HG03060 (cell line): ENCODE results near the gene PCBP1.
A peak's percentile ranks its signal among the peaks of the same experiment; 100 is the strongest.
"Not testable (repeated sequence)": the region's sequence is repeated elsewhere in the genome, so short reads cannot be mapped to it uniquely, and the experiment has no call there.

Source experiments
- ATAC-seq: cut with Tn5 transposase; IDR thresholded peaks from one replicate; pipeline ENCODE4 v1.9.1; 2021; ENCODE audit warnings: low read depth, moderate number of reproducible peaks; ENCODE audit not compliant: unreplicated experiment

PCBP1 gene

GRCh38 chr2:70086838-70087701 lies at the start of gene PCBP1:
PCBP1 (plus strand) TSS chr2:70087477; CDS start chr2:70087744, 267 bp downstream.
- ATAC-seq, result no peak

- no peak for ATAC-seq
Measured at GRCh38 chr2:70039366-70039765, 47.9 kb upstream of the PCBP1 start.

GRCh38 chr2:70041663-70042062 lies 45.6 kb upstream of the PCBP1 start:
- no peak for ATAC-seq

- ATAC-seq, result no peak
Measured at GRCh38 chr2:70042246-70042645, 45.0 kb upstream of the PCBP1 start.

GRCh38 chr2:70043252-70043875 lies 43.9 kb upstream of the PCBP1 start:
- no peak for ATAC-seq

GRCh38 chr2:70044290-70045040 lies 42.8 kb upstream of the PCBP1 start:
- no peak for ATAC-seq

DNA sequence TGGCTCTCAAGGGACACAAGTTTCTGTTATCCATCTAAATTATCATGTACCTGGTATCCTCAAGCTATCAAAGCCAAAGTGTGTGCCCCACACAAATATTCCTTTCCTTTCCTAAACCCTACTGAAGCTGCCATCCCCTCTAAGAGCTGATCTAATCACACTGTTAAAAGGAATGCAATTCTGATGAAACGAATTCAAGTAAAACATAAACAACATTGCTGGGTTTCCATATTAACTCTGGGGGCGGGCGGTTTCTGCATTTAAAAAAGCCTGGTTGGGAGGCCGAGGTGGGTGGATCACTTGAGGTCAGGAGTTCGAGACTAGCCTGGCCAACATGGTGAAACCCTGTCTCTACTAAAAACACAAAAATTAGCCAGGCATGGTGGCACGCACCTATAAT lies 41.9 kb upstream of the PCBP1 start:
- ATAC-seq, result no peak

DNA sequence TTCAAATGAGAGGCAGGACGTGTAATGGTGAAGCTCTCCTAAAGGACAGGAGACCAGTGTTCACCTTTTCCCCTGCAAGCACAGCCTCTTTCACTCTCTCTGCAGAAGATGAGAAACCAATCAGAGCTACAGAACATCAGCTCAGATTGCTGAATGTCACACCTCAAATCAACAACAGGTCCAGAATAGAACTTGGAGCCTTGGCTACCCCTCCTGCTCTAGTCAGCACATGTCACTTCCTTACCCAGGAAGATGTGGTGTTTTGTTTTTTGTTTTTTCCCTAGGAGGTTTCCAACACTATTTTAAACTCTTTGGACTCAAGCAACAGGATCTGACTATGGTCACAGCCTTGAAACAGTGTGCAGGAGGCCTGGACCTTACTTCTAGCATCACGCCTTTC lies 41.3 kb upstream of the PCBP1 start:
- ATAC-seq, result no peak

GRCh38 chr2:70046534-70046933 lies 40.7 kb upstream of the PCBP1 start:
- no peak for ATAC-seq

DNA sequence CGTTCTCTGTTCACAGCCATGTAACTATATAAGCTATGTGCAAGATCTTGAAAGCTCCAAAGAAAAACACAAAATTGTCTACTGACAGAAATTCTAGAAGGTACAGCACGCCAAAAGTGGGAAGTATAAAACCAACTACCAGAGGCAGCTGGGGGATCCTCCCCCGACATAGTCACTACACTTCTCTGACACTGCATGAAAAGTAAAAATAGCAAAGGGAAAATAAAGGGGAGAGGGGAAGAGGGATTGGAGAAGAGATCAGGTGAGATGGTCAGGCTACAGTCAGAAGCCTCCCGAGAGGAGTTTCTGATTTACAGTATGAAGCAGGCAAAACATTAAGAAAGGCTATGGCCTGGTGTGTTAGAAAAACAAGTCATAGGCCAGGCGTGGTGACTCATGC lies 39.8 kb upstream of the PCBP1 start:
- no peak for ATAC-seq

- ATAC-seq, result no peak
Measured at GRCh38 chr2:70049255-70049654, 38.0 kb upstream of the PCBP1 start.

GRCh38 chr2:70050631-70051425 lies 36.4 kb upstream of the PCBP1 start:
- ATAC-seq, result no peak

DNA sequence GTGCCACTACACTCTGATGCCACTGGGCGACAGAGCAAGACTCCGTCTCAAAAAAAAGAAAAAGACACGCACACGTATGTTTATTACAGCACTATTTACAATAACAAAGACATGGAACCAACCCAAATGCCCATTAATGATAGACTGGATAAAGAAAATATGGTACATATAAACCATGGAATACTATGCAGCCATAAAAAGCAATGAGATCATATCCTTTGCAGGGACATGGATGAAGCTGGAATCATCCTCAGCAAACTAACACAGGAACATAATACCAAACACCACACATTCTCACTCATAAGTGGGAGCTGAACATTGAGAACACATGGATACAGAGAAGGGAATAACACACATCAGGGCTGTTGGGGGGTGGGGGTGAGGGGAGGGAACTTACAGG lies 32.0 kb upstream of the PCBP1 start:
- ATAC-seq, result not testable (repeated sequence)

DNA sequence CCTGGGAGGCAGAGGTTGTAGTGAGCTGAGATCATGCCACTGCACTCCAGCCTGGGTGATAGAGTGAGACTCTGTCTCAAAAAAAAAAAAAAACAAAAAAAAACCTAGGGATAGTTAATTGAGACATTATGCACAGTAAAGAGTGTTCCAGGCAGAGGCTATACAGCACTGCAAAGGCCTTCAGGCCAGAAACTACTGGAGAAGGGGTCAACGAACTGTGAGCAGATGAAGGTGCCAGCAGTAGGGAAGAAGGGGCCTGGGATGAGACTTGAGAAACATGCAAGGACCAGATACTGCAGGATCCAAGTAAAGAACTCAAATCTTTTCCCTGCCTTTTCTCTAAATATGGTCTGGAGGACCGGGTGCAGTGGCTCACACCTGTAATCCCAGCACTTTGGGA lies 26.0 kb upstream of the PCBP1 start:
- ATAC-seq, result no peak

DNA sequence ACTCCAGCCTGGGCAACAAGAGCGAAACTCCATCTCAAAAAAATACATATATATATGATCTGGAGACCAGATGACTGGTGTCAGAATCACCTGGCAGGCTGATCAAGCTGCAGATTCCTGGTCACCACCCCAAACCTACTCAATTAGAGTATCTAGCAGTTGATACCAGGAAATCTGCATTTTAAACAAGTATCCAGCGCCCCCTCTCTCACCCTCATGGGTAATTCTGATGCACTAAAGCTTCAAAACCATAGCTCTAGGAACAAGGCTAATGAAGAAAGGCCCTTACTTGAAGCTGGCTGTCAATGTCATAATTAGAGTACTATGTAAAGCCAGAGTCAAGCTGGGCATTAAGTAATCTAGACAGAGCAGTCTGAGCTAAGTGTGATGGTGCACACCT lies 25.0 kb upstream of the PCBP1 start:
- no peak for ATAC-seq

GRCh38 chr2:70068119-70068518 lies 19.2 kb upstream of the PCBP1 start:
- ATAC-seq, result no peak

- peak; percentile 65 for ATAC-seq
Measured at GRCh38 chr2:70069049-70069448, 18.2 kb upstream of the PCBP1 start.

DNA sequence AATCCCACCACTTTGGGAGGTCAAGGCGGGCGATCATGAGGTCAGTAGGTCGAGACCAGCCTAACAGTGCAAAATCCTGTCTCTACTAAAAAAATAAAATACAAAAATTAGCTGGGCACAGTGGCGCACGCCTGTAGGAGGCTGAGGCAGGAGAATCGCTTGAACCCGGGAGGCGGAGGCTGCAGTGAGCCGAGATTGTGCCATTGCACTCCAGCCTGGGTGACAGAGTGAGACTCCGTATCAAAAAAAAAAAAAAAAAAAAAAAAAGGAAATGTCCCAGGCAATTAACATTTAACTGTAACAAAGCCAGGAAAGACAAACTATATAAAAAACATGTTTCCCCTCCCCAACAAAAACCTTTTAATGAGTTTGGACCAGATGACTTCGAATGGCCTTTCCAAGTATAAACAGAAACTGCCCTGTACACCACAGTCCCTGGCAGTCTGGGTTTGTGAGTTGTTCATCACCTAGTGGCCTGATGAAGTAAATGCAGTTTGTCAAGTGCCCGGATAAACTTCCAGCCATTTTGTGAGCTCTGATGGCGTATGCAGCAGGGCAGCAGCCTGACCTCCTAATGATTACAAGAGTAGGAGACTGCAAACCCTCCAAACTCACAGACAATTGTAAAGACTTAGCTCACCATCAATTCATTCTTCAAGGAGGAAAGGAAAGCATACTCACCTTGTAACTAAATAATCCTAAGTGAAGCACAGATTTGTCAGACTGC lies 16.6 kb upstream of the PCBP1 start:
- ATAC-seq, result peak; percentile 42

GRCh38 chr2:70073493-70073892 lies 13.8 kb upstream of the PCBP1 start:
- ATAC-seq, result no peak

DNA sequence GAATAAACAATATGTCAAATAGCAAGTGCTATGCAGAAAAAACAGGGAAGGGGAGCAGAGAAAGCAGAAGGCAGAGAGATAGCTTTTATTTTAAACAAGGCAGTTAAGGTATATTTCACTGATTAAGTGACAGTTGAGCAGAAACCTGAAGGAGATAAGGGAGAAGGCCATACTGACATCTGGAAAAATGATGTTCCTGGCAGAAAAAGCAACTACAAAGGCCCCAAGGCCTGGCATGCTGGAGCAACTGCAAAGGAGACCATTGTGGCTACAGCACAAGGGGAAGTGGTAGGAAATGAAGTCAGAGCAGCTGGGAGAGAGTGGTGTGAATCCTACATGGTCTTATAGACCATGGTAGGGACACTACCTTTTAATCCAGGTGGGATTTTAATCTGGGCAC lies 8.9 kb upstream of the PCBP1 start:
- ATAC-seq, result no peak
